DMS53 treated with DMSO at 0.1 percent for 48 hours (cell line): Measurements from ENCODE around the gene SYNJ1.
A peak's percentile ranks its signal among the peaks of the same experiment; 100 is the strongest.
"Not testable (repeated sequence)": the region's sequence is repeated elsewhere in the genome, so short reads cannot be mapped to it uniquely, and the experiment has no call there.

Source experiments
- DNase-seq: peaks from one replicate; lab custom pipeline; 2025; ENCODE audit not compliant: unreplicated experiment; lab: John Stamatoyannopoulos, UW

Gene SYNJ1

GRCh38 chr21:32695482-32695881 lies 32.3 kb downstream of the SYNJ1 start:
- not testable (repeated sequence) for DNase-seq

- no peak for DNase-seq
These were observed 34.2 kb downstream of the SYNJ1 start for GRCh38 chr21:32693581-32693980.

GRCh38 chr21:32690085-32690484 lies 37.7 kb downstream of the SYNJ1 start:
- no peak for DNase-seq

- no peak for DNase-seq
These were observed 40.0 kb downstream of the SYNJ1 start for GRCh38 chr21:32687643-32688345.

GRCh38 chr21:32682696-32683474 lies 44.9 kb downstream of the SYNJ1 start:
- no peak for DNase-seq

- DNase-seq = no peak
These were observed 53.1 kb downstream of the SYNJ1 start for GRCh38 chr21:32674731-32675130.

GRCh38 chr21:32674038-32674437 lies 53.8 kb downstream of the SYNJ1 start:
- DNase-seq = no peak

- no peak for DNase-seq
These were observed 61.6 kb downstream of the SYNJ1 start for GRCh38 chr21:32666258-32666657.

- DNase-seq = not testable (repeated sequence)
These were observed 63.7 kb downstream of the SYNJ1 start for GRCh38 chr21:32664095-32664494.

GRCh38 chr21:32661981-32662380 lies 65.8 kb downstream of the SYNJ1 start:
- DNase-seq = not testable (repeated sequence)

- peak; percentile 44 for DNase-seq
These were observed 66.6 kb downstream of the SYNJ1 start for GRCh38 chr21:32661026-32661782.

GRCh38 chr21:32658524-32658923 lies 69.3 kb downstream of the SYNJ1 start:
- no peak for DNase-seq

- peak; percentile 12 for DNase-seq
These were observed 74.4 kb downstream of the SYNJ1 start for GRCh38 chr21:32653326-32653901.

- DNase-seq = no peak
These were observed 79.6 kb downstream of the SYNJ1 start for GRCh38 chr21:32648165-32648564.

- no peak for DNase-seq
These were observed 82.3 kb downstream of the SYNJ1 start for GRCh38 chr21:32645261-32646182.

GRCh38 chr21:32641710-32642698 lies 85.8 kb downstream of the SYNJ1 start:
- DNase-seq = no peak

- DNase-seq = no peak
These were observed 101.1 kb downstream of the SYNJ1 start for GRCh38 chr21:32626621-32627196.

- DNase-seq = not testable (repeated sequence)
These were observed 109.6 kb downstream of the SYNJ1 start for GRCh38 chr21:32618218-32618617.
